ENCODE data around the gene PALLD.

- TF ChIP-seq CTCF (IDR thresholded peaks at IDR 0.05) (no peak), POLR2A (IDR thresholded peaks at IDR 0.05) (no peak)
Observed at GRCh38 chr4:168860827-168861226, 364.0 kb downstream of the PALLD start.
